Fibroblast of the conjunctiva (primary cell): Measurements from ENCODE around the gene NEK11.
A peak's percentile ranks its signal among the peaks of the same experiment; 100 is the strongest.
"Not testable (repeated sequence)": the region's sequence is repeated elsewhere in the genome, so short reads cannot be mapped to it uniquely, and the experiment has no call there.

Source experiments
- DNase-seq: peaks from one replicate; pipeline ENCODE4 v3.0.0-alpha.2; 2010; ENCODE audit warnings: low read depth

The NEK11 gene

GRCh38 chr3:131304890-131305289 lies 278.2 kb downstream of the NEK11 start:
- no peak for DNase-seq

DNA sequence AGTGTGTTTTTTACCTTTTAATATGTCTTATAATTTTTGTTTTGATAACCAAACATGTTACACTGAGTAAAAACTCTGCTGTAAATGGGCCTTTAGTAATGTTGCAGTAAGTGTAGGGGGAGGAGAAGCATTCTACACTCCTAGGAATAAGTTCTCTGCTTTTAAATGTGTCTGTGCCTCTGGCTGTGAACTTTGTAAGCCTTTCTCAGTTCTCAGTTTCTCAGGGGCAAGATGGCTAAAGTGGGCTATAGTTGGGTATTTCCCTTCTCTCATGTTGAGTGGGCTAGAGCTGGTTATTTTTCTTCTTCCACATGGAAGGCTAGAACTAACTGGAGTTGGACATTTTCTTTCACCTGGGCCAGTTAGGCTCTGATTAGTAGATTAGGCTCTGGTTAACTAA lies 279.6 kb downstream of the NEK11 start:
- no peak for DNase-seq

DNA sequence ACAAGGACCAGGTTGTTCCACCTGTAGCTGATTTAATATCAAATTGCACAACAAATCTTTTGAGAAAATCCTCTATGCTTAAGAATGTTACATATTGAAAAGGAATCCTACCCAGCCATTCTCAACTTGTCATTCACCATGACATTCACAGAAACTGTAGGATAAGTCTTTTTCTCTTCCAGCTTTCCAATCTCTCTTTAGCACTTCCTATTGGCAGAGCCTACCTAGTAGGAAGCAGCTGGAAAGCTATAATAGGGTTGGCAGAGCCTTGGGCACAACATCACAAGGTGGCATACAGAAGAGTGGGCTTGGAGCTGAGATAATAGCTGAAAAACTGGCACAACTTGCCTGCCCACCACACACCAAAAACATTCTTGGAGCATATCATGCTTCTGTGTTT lies 287.6 kb downstream of the NEK11 start:
- no peak for DNase-seq

GRCh38 chr3:131315162-131315561 lies 288.5 kb downstream of the NEK11 start:
- DNase-seq, result no peak

DNA sequence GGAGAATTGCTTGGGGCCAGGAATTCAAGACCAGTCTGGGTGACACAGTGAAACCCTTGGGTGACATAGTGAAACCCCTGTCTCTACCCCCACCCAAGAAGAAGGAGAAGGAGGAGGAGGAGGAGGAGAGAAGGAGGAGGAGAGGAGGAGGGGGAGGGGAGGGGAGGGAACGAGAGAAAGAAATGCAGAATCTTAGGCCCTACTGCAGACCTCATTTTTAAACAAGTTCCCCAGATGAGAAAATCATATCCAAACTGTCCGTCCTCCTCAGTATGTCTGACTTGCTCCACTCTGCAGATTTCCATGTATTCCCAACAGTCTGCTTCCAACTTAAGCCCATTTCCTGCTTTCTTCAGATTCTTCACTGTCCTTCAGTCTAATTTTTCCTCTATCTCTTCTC lies 291.0 kb downstream of the NEK11 start:
- DNase-seq, result no peak

- DNase-seq, result no peak
Observed at GRCh38 chr3:131323014-131323413, 296.3 kb downstream of the NEK11 start.

- DNase-seq, result no peak
Observed at GRCh38 chr3:131323792-131324191, 297.1 kb downstream of the NEK11 start.

DNA sequence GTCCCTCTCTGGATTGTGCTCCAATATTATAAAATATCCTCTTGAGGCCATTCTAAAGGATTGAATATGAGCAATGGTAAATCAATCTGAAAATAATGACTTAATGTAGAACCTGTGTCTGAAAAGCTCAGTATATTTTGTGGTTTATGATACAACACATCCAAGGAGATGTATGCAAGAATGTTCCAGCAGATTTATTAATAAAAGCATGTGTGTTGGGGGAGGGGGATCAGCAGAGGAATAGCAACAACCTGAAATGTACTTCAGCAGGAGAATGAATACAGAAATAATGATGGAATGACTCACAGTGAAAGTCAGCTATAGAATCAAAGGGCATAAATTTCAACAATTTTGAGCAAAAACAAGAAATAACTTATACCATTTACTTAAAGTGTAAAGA lies 298.2 kb downstream of the NEK11 start:
- no peak for DNase-seq

GRCh38 chr3:131326307-131326706 lies 299.6 kb downstream of the NEK11 start:
- no peak for DNase-seq

- DNase-seq, result no peak
Observed at GRCh38 chr3:131328721-131329120, 302.0 kb downstream of the NEK11 start.

DNA sequence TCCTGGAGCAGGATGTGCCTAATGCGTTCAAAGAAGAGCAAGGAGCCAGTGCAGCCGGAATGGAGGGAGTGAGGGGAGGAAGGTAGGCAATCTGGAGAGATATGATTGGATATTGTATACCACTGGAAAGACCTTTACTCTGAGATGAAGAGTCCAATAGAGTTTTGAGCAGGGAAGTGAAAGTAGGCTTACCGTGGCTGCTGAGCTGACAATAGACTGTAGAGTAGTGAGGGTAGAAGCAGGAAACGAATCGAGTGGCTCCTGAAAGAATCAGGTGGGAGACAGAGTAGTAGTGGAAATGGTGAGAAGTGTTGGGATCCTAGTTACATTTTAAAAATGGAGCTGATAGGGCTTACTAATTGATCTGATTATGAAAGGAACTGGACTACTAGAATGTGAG lies 303.1 kb downstream of the NEK11 start:
- no peak for DNase-seq

DNA sequence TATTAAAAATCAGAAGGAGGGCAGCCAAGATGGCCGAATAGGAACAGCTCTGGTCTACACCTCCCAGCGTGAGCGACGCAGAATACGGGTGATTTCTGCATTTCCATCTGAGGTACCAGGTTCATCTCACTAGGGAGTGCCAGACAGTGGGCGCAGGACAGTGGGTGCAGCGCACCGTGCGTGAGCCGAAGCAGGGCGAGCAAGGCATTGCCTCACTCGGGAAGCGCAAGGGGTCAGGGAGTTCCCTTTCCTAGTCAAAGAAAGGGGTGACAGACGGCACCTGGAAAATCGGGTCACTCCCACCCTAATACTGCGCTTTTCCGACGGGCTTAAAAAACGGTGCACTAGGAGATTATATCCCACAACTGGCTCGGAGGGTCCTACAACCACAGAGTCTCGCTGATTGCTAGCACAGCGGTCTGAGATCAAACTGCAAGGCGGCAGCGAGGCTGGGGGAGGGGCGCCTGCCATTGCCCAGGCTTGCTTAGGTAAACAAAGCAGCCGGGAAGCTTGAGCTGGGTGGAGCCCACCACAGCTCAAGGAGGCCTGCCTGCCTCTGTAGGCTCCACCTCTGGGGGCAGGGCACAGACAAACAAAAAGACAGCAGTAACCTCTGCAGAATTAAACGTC lies 304.9 kb downstream of the NEK11 start:
- DNase-seq, result not testable (repeated sequence)

GRCh38 chr3:131338948-131339640 lies 312.4 kb downstream of the NEK11 start:
- DNase-seq, result no peak

DNA sequence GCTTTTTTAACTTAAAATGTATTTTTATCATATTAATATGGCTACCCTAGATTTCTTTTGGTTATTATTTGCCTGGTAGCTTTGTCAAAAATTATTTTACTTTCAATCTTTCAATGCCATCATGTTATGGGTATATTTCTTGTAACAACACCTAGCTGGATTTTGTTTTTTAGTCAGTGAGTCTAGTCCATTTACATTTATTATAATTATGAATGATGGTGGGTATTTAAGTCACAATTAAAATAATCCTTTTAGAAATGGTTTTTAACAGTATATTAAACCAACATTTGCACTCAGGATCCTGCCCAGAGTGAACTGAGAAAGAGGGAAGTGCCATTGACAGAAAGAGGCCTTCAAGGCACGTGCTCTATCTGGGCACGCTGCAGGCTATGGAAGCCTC lies 315.1 kb downstream of the NEK11 start:
- no peak for DNase-seq

DNA sequence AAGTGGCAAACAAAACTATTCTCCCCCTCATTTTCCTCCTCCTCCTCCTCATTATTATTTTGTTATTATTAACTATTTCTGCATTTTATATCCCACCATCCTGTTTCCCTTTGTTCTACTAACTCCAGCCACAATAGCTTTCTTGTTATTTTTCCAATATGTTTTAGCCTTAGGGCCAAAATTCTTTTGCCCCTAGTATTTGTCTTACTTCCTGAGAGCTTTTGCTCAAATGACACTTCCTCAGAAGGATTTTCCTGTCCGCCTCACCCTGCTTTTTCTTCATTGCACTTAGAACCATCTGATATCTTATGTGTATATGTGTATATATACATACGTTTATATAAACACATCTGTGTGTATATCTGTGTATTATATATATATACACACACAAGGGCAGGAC lies 322.2 kb downstream of the NEK11 start:
- DNase-seq, result no peak

DNA sequence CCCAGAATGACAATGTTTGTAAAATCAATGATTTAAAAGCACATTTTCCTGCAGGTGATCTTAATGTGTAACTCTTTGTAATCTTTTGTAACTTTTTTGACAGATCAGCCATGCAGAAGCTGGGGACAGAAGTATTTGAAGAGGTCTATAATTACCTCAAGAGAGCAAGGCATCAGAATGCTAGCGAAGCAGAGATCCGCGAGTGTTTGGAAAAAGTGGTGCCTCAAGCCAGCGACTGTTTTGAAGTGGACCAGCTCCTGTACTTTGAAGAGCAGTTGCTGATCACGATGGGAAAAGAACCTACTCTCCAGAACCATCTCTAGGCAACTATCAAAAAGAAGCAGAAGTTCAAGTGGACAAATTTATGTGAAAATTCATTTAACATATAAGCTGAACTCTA lies 322.8 kb downstream of the NEK11 start:
- no peak for DNase-seq

GRCh38 chr3:131349946-131350347 lies 323.3 kb downstream of the NEK11 start:
- DNase-seq, result peak; percentile 68

- DNase-seq, result no peak
Observed at GRCh38 chr3:131350506-131350905, 323.8 kb downstream of the NEK11 start.

- no peak for DNase-seq
Observed at GRCh38 chr3:131353016-131353877, 326.6 kb downstream of the NEK11 start.

- no peak for DNase-seq
Observed at GRCh38 chr3:131353986-131354385, 327.3 kb downstream of the NEK11 start.

- DNase-seq, result no peak
Observed at GRCh38 chr3:131356006-131356595, 329.4 kb downstream of the NEK11 start.

- DNase-seq, result no peak
Observed at GRCh38 chr3:131357275-131357674, 330.6 kb downstream of the NEK11 start.
